Amniotic stem cell (primary cell): ENCODE data around the gene GON4L.
"Not testable (repeated sequence)": the region's sequence is repeated elsewhere in the genome, so short reads cannot be mapped to it uniquely, and the experiment has no call there.

Source experiments
- DNase-seq: peaks from one replicate; lab custom pipeline; 2025; lab: John Stamatoyannopoulos, UW

Gene GON4L

DNA sequence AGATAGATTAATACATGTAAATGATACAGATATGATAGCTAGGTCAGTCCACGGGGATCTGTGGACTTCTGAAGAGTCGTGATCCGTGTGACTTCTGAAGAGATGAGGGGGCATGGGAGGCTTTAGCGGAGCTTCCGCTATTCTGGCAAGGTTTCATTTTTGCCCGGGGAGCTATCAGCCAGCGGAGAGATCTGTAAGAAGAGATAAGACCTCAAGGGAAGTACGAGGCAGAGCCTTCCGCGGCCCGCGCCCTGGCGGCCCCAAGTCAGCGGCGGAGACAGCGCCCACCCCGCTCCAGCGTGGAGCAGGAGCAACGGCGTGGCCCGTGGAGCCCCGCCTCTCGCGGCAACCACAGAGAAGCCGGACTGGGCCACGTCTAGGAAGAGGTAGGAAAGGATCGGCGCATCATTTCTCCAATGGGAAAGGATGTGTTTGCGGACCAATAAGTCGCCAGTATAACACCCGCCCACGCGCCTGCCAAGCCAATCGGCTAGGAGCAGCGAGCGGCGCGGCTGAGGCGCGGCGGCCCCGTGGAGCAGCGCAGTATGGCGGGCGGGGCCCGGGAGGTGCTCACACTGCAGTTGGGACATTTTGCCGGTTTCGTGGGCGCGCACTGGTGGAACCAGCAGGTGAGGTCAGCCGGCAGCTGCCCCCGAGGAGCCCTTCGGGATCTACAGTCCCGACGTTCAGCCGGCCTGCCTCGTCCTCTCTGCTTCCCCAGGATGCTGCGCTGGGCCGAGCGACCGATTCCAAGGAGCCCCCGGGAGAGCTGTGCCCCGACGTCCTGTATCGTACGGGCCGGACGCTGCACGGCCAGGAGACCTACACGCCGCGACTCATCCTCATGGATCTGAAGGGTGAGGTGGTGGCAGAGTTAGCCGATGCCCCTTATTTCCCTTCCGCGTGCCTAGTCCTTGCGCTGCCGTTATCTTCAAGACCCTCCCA lies 111.5 kb downstream of the GON4L start:
- DNase-seq, result peak; percentile 95

DNA sequence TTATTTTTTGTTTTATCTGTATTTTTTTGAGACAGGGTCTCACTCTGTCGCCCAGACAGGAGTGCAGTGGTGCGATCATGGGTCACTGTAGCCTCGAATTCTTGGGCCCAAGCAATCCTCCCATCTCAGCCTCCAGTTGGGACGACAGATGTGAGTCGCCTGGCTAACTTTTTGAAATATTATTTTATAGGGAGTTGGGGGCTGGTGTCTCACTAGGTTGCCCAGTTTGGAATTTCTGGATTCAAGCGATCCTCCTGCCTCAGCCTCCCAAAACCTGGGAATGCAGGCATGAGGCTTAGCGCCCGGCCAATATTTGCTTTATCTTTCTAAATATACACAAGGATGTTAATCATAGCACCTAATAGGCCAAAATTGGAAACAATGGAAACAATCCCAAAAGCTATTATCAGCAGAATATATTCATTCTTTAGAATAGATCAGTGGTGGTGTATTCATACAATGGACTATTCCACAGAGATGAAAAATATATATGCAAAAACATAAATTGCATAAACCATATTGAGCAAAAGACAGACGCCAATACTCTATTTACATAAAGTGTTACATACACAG lies 112.2 kb downstream of the GON4L start:
- no peak for DNase-seq

DNA sequence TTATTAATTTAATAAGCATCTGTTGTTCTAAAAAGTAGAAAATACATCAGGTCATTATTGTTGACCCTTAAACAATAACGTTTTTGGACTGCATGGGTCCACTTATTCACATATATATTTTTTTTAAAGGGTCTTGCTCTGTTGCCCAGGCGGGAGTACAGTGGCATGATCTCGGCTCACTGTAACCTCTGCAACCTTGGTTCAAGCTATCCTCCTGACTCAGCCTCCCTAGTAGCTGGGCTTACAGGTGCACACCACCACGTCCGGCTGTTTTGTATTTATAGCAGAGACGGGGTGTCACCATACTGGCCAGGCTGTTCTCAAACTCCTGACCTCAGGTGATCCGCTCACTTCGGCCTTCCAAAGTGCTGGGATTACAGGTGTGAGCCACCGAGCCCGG lies 115.1 kb downstream of the GON4L start:
- no peak for DNase-seq

DNA sequence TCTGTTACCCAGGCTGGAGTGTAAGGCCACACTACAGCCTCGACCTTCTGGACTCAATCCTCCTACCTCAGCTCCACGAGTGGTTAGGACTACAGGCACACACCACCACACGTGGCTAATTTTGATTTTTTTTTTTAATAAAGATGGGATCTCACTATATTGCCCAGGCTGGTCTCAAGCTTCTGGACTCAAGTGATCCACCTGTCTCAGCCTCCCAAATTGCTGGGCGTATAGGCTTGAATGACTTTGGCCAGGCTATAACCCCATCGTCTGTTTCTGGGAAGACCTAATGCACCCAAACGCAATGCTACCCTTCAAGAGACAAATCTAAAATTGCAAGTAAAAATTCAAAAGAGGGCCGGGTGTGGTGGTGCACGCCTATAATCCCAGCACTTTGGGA lies 116.0 kb downstream of the GON4L start:
- DNase-seq, result no peak

DNA sequence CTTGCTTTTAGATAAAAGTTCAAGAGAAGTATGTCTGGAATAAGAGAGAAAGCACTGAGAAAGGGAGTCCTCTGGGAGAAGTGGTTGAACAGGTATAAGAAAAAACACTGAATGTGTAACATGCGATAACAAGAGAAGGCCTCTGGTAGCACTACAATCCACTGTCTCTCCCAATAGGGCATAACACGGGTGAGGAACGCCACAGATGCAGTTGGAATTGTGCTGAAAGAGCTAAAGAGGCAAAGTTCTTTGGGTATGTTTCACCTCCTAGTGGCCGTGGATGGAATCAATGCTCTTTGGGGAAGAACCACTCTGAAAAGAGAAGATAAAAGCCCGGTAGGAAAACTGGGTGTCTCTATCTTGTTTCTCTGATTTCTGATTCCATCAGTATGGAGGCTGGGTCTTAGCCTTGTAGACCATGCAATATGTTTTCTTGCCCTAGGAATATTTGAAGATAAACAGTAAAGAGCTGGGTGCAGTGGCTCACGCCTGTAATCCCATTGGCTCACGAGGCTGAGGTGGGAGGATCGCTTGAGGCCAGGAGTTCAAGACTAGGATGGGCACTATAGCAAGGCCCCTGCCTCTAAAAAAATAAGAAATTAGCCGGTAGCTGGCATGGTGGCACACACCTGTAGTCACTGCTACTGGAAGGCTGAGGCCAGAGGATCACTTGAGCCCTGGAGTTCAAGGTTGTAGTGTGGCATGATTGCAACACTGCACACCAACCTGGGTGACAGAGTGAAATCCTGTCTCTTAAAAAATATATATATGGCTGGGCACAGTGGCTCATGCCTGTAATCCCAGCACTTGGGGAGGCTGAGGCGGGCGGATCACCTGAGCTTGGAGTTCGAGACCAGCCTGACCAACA lies 127.7 kb downstream of the GON4L start:
- DNase-seq, result peak; percentile 28

DNA sequence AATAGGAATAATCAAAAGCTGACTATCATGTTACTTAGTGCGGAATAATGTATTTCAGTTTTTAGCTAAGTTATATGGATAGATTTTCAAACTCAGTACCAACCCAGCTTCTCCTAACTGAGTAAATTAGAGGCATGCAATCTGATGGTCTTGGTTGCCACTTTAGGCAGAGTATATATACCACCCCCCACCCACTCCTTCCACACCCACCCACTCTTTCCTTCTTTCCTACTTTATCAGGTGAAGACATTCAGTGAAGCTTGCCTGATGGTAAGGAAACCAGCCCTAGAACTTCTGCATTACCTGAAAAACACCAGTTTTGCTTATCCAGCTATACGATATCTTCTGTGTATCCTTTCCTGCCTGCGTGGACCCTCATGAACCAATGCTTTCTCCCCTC lies 131.9 kb downstream of the GON4L start:
- no peak for DNase-seq

DNA sequence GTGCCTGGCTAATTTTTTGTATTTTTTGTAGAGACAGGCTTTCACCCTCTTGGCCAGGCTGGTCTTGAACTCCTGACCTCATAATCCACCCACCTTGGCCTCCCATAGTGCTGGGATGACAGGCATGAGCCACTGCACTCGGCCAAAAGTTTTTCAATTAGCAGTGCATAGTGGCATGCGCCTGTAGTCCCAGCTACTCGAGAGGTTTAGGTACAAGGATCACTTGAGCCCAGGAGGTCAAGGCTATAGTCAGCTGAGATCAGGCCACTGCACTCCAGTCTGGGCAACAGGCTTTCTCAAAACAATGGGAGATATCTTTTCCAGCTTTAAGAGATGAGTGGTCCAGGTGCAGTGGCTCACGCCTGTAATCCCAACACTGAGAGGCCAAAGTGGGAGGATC lies 137.3 kb downstream of the GON4L start:
- no peak for DNase-seq

DNA sequence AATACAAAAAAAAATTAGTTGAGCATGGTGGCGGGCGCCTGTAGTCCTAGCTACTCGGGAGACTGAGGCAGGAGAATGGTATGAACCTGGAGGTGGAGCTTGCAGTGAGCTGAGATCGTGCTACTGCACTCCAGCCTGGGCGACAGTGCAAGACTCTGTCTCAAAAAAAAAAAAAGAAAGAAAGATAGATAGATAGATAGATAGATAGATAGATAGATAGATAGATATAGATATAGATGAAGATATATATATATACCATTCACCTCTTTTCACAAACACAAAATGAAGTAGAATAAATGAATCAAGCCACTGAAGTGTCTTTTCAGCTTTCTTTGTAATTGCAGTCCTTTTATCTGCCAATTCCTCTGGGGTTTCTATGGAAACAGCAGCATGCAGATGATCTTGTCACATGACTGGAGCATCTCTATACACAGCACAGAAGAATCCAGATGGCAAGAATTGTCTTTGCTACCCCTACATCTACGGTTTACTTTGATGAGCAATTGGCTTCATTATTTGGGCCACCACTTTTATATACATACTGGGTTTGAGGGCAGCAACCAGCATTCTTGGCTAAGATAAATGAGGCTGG lies 138.4 kb downstream of the GON4L start:
- DNase-seq, result not testable (repeated sequence)

DNA sequence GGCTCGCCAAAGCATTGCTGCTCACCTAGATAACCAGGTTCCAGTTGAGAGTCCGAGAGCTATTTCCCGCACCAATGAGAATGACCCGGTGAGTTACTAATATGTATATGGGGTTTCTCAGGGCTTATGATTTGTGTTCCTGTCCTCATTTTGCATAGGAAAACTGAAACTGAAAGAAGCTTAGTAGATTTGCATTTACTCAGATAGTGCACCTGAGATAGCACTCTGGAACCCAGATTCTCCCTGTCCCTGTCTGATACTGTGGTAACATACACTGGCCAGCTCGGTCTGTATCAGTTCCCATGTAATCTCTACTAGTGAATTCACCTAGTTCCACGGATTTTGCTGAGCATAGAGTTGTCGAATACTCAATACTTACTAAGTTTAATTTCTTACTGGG lies 140.0 kb downstream of the GON4L start:
- no peak for DNase-seq

DNA sequence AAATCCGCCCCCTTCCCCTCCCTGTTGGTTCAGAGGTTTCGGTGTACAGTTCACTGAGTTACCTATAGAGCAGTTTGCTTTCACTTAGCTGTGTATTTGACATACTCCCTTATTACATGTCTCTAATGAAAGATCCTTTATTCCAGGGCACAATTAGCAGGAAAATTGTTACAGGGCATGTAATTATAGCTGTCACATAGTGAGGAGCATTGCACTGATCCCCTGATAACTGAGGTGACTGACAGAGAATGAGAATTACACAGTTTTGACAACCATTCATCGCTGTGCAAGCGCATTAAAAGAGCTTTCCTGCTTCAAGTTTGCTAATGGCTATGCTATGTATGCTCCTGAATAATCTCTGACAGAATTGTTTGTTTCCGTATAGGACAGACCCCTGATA lies 141.2 kb downstream of the GON4L start:
- DNase-seq, result no peak

DNA sequence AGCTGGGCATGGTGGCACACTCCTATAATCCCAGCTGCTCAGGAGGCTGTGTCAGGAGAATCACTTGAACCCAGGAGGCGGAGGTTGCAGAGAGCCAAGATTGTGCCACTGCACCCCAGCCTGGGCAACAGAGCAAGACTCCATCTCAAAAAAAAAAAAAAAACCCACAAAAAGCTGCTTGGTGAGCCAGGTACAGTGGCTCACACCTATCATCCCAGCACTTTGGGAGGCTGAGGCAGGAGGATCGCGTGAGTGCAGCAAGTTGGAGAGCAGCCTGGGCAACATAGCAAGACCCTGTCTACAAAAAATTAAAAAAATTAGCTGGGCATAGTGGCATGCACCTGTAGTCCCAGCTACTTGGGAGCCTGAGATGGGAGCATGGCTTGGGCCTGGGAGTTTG lies 142.0 kb downstream of the GON4L start:
- not testable (repeated sequence) for DNase-seq

DNA sequence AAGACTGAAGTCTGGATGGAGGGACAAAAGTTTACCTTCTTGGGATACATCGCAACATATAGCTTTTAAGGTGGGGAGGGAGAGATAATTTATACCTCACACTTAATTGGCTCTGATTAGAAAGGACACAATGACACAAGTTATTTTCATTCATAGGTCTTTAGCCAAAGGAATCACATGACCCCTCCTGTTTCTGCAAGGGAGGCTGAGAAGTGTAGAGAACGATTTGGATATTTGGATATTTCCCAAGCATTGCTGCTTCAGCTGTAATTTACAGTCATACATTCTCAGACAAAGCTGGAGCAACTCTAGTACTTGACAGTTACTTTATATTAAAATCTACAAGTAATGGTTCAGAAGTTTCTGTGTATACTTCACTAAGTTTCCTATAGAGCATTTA lies 143.9 kb downstream of the GON4L start:
- DNase-seq, result no peak

DNA sequence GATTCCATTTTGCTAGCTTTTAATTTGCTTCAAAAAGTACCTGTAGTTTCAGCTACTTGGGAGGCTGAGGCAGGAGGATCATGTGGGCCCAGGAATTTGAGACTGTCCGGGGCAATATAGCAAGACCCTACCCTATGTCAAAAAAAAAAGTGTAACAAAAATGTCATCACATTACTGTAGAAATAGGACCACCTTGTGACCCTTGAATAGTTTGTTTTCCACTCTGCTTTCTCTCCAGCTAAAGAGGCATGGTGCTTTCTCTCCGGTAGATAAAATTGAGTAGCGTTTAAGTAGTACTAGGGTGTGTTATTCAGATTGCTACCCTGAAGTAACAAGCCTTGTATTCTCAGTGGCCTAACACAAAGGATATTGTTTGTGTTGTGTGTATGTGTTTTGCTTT lies 144.4 kb downstream of the GON4L start:
- not testable (repeated sequence) for DNase-seq

DNA sequence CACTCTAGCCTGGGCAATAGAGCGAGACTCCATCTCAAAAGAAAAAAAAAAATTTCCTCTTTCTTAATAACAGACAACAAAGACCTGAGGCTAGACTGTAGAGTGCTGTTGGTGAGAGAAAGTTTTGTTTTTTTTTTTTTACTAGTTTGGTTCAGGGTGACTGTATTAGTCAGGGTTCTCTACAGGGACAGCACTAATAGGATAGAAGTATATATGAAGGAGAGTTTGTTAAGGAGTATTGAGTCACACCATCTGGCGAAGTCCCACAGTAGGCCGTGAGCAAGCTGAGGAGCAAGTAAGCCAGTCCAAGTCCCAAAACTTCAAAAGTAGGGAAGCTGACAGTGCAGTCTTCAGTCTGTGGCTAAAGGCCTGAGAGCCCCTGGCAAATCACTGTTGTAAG lies 145.6 kb downstream of the GON4L start:
- DNase-seq, result not testable (repeated sequence)

DNA sequence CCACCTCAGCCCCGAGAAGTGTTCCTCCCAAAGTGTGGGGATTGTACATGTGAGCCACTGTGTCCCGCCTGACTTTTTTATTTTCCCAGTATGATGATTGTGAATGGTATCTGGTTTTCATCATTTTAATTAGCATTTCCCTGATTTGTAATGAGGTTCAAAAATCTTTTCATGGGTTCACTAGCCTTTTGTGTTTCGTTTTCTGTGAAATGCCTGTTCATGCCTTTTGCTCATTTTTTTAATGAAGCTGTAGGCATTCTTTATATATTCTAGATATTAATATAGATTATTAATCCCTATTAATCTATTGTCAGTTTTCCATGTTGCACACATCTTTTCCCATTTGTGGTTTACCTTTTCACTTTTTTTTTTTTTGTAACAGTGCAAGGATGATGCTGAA lies 147.6 kb downstream of the GON4L start:
- no peak for DNase-seq

DNA sequence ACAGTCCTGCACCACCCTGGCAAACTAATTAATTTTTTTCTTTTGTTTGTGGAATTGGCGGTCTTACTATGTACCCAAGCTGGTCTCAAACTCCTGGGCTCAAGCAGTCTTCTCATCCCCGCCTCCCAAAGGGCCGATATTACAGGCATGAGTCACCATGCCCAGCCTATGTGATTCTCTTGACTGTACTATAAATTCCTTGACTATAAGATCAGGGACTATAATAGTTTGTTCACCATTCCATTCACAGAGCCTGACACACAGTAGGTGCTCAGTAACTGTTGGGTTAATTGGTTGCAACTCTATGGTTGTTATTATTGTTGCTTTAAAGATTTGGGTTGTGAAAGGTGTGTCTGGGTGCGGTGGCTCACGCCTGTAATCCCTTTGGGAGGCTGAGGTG lies 150.9 kb downstream of the GON4L start:
- no peak for DNase-seq

DNA sequence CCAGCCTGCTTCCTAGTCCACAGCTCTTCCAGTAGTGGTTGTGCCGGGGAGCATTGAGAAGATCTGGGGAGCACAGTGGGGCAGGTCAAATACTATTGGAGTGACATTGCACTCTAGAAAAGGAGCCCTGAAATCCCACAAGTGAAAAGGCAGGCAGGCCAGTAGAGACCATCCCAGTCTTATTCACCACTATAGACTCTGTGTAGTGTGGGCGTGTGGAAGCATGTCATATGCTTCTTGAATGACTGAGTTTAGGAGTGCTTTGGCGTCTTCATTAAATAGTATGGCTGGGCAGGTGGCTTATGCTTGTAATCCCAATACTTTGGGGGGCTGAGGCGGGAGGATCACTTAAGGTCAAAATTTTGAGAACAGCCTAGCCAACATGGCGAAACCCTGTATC lies 152.6 kb downstream of the GON4L start:
- DNase-seq, result not testable (repeated sequence)

DNA sequence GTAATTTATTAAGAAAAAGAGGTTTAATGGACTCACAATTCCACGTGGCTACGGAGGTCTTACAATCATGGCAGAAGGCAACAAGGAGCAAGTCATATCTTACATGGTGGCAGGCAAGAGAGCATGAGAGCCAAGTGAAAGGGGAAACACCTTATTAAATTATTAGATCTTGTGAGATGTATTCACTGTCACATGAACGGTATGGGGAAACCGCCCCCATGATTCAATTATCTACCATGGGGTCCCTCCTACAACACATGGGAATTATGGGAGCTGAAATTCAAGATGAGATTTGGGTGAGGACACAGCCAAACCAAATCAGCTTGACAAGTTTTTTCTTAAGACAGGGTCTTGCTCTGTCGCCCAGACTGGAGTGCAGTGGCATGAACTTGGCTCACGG lies 153.8 kb downstream of the GON4L start:
- no peak for DNase-seq

DNA sequence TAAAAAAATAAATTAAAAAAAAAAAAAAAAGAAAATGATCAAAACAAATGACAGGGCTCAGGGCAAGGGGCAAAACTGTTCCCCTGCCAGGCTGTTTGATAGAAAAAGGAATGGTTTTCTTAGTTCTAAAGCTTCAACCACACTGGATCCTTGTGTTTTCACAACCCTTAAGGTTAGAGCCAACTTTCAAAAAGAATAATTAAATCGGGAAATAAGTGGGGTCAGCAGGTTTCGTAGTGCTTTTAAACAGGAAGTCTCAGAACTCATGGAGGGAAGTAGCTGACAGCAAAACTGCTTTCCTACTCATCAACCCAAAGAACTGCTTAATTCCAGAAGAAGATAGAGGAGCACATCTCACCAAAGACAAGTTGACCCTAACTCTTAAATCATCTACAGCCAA lies 155.3 kb downstream of the GON4L start:
- not testable (repeated sequence) for DNase-seq
